ENCODE results near the gene PIEZO1.

The PIEZO1 gene

DNA sequence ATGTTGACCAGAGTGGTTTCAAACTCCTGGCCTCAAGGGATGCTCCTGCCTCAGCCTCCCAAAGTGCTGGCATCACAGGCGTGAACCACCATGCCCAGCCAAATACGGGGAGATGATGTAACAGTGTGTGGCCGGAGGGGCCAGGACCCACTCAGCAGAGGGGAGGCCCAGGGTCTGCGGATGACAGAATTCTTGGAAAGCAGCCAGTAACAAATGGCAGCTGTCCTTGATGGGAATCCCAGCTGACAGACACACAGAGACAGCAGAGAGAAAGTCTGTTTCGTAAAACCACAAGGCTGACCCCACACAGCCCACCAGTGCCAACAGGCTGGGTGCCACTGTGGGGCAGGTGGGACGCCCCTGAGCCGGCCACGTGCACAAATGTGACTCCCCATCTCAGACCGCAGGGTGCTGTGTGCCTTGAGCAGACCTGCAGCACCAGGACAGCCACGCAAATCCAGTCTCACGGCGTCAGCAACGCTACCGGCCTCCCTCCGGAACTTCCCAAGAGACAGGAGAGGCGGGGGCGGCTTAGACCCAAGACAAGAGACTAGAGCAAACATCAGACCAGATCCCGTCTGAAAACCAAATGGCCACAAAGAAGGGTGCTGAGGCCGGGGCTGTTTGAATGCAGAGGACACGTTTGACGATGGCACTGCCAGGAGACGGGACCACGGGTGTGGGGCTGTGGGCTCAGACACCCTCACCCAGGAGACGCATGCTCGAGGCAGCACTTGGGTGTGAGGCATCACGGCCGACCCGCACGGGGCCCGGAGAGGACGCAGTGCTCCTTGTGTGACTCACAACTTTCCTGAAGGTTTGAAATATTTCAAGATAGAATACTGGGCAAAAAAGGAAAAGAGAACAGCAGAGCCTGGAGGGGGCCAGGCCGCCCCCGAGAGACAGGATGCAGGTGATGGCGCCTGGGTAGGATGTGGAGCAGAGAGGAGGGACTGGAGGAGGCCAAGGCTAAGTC, 54.1 kb downstream of the PIEZO1 start:
- H3K27ac ChIP-seq, result peak overlapping the region; percentile 24
- no peak for DNase-seq (ENCODE audit: low spot score)
- POLR2A ChIA-PET (ENCODE audit: low non-redundant PET), result no interaction called here
- CTCF ChIA-PET, result no interaction called here
- TF ChIP-seq, protein P1, sequence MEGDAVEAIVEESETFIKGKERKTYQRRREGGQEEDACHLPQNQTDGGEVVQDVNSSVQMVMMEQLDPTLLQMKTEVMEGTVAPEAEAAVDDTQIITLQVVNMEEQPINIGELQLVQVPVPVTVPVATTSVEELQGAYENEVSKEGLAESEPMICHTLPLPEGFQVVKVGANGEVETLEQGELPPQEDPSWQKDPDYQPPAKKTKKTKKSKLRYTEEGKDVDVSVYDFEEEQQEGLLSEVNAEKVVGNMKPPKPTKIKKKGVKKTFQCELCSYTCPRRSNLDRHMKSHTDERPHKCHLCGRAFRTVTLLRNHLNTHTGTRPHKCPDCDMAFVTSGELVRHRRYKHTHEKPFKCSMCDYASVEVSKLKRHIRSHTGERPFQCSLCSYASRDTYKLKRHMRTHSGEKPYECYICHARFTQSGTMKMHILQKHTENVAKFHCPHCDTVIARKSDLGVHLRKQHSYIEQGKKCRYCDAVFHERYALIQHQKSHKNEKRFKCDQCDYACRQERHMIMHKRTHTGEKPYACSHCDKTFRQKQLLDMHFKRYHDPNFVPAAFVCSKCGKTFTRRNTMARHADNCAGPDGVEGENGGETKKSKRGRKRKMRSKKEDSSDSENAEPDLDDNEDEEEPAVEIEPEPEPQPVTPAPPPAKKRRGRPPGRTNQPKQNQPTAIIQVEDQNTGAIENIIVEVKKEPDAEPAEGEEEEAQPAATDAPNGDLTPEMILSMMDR (conservative IDR thresholded peaks at IDR 0.05; ENCODE audit: low read depth), result no peak

DNA sequence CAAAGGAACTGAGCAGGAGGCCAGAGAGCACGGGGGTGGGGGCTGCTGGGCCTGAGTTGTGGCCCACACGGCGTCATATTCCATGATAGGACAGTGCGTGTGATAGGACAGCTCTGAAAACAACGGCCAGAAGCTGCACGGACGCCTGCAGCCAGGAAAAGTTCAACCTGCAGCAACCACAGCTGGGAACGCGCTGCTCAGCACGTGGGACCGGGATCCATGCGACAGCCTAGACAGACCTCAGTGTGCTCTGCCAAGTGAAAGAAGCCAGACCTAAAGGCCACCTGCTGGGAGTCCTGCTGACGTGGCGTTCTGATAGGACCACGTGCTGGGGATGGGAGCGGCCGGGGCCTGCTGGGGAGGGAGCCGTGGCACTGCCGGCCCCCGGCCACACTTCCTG, 57.1 kb downstream of the PIEZO1 start:
- H3K27ac ChIP-seq, result no peak overlapping the region
- DNase-seq (ENCODE audit: low spot score), result no peak
- TF ChIP-seq, protein P1 (conservative IDR thresholded peaks at IDR 0.05; ENCODE audit: low read depth), result no peak
- CTCF ChIA-PET, result no interaction called here
- POLR2A ChIA-PET (ENCODE audit: low non-redundant PET), result no interaction called here

DNA sequence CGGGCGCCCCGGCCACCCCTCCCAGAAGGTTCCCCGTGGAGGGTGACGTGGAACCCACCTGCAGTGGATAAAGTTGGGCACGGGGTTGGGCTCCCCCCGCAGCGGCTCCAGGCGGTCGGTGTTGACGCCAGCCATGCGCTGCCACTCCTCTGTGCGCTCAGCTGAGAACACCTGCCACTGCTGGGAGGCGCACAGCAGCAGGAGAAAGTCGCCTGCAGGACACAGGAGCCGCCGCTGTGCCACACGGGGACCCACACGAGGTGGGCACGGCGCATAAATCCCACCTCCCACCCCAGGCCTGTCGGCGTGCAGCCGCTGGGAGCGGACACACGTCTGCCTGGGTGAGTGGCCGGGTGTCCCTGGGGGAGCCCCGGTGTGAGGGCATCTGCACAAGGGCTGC, 58.0 kb downstream of the PIEZO1 start:
- CTCF ChIA-PET, result no interaction called here
- DNase-seq (ENCODE audit: low spot score), result no peak
- TF ChIP-seq, protein P1 (conservative IDR thresholded peaks at IDR 0.05; ENCODE audit: low read depth), result no peak
- POLR2A ChIA-PET (ENCODE audit: low non-redundant PET), result no interaction called here
- no peak overlapping the region for H3K27ac ChIP-seq

DNA sequence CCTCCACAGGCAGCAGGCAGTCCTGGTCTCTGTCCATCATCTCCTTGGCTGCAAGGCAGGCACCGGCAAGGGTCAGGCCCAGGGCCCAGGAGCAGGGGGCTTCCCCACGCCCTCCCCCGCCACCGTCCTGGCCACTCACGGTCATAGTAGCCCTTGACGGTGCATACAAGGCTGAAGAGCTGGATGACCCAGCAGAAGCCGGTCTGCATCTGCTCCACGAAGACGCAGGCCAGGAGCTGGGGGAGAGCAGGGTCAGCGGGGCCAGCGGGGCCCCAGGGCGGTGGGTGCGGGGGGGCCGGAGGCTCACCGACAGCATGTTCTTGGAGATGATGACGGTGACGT, 58.6 kb downstream of the PIEZO1 start:
- POLR2A ChIA-PET (ENCODE audit: low non-redundant PET), result no interaction called here
- CTCF ChIA-PET, result no interaction called here
- no peak for DNase-seq (ENCODE audit: low spot score)
- H3K27ac ChIP-seq, result no peak overlapping the region
- TF ChIP-seq, protein P1 (conservative IDR thresholded peaks at IDR 0.05; ENCODE audit: low read depth), result no peak

DNA sequence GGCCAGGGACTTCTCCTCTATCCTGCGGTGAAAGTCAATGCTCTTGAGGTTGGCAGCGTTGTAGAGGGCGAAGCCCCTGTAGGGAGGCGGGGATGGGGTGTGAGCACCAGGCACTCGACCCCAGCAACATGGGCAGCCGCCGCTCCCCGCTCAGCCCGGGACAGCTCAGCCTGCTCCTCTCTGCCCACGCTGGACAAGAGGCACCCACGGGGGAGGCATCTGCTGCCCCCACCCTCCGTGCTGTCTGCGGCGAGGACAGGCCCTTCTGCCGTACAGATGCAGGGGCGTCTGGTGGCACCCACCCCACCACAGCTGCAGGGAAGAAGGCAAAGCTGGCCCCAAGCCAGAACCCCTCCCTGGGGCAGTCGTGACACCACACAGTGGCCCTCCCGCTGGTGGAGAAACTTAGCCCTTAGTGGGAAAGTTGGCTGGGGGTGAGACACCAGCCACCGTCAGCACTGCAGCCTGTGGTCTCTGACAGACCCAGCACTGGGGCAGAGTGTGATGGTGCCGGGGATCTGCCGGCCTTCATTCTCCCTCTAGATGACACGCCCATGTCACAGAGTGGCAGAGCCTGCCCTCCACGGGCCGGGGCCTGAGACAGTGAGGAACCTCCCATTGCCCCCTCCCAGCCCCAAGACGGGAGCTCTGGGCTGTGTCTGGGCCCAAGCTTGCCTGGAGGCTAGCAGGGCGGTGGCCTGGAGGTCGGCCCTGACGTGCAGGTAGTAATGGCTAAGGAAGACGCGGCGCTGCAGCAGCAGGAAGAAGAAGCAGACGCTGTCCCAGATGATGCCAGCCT, 59.2 kb downstream of the PIEZO1 start:
- no peak for DNase-seq (ENCODE audit: low spot score)
- ChIA-PET POLR2A (ENCODE audit: low non-redundant PET) (no interaction called here), CTCF (no interaction called here)
- no peak overlapping the region for H3K27ac ChIP-seq
- TF ChIP-seq, protein P1 (conservative IDR thresholded peaks at IDR 0.05; ENCODE audit: low read depth), result no peak

DNA sequence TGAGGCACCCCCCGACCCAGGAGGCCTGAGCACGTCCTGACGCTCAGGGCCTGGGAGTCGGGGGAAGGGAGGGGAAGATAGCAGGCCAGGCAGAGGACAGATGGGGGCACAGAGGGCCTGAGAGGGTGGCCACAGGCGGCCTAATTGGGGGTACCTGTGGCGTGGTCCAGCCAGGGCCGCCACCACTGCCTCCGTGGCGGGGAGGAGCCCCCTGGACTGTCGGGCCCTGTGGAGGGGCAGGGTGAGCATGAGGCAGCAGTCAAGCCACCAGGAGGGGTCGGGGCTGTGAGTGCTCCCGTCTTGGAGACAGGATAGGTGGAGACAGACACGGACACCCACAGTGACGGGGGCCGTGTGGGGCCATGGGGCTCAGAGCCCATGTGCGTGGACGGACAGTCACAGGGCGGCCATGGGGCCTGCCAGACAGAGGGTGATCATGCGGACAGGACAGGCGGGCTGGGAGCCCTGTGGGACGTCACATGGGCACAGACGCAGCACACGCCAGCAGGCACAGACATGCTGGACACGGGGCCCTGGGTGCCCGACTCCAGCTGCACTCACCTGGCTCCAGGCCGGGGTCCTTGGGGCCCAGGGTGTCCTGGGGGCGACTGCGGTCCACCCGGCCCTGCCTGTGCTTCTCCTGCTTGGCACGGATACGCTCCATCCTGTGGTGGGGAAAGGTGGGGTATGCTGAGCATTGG, 60.0 kb downstream of the PIEZO1 start:
- TF ChIP-seq, protein P1 (conservative IDR thresholded peaks at IDR 0.05; ENCODE audit: low read depth), result no peak
- POLR2A ChIA-PET (ENCODE audit: low non-redundant PET), result no interaction called here
- DNase-seq (ENCODE audit: low spot score), result no peak
- CTCF ChIA-PET, result interaction anchor here (1.3 kb wide), 1 partner anchor 13 kb away, joined by 6 read pairs; no protein-coding TSS in a partner anchor
- no peak overlapping the region for H3K27ac ChIP-seq

Data from RWPE1 (cell line).